NCI-H524 treated with DMSO at 0.1 percent for 48 hours (cell line): ENCODE measurements around the gene SLC30A2.
A peak's percentile ranks its signal among the peaks of the same experiment; 100 is the strongest.

Experiments used
- DNase-seq: peaks from one replicate; lab custom pipeline; 2025; lab: John Stamatoyannopoulos, UW

The SLC30A2 gene

DNA sequence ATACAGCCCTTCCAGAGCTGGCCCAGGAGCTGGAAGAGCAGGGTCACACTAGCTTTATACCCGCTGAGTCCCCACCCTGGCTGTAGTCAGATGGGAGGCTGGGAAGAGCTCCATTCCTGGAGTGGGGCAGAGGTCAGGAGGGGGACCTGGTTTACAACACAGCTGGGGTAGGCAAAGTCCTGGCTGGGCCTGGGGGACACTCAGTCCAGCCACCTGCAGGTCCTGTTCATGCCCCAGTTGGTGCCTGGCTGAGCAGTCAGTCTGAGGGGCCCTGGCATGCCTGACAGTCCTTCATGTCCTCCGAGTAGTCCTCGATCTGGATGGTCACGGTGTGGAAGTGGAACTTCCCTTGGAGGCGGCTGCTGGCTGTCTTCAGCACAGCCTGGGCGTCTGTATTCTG lies 7.0 kb downstream of the SLC30A2 start:
- no peak for DNase-seq

DNA sequence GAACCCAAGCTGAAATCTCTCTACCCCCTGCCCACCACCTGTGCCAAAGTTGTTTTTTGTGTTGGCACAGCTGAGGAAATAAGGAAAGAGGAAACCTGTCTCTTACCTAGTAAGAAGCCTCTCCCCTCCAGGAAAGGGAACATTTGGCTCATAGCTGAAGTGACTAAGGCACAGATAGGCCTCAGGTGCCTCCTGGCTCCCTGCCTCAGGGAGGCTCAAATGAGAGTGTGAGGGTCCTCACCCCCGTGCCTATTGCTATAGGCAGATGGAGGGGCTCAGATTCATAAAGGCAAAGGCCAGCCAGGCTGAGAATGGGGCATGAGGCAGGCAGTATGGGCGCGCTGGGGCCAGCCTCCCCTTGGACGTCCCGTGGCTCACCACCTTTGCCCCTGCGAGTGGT lies 7.4 kb downstream of the SLC30A2 start:
- no peak for DNase-seq

DNA sequence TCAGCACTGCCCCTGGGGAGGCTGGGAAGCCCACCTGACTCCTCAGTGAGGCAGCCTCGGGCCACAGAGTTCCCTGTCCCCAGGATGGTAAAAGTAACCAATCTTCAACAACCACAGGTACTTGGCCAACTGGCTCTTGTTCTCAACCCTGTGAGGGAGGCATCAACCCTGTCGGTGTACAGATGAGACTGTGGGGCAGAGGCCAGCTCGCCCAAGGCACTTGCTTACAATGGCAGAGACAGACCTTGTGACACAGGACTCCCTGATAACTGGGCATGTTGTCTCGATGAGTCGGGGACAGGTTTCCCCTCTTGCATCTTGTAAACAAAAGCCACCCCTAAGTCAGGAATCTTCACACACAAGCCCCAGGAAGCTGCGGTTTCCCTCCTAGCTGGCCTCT lies 8.0 kb downstream of the SLC30A2 start:
- DNase-seq = no peak

DNA sequence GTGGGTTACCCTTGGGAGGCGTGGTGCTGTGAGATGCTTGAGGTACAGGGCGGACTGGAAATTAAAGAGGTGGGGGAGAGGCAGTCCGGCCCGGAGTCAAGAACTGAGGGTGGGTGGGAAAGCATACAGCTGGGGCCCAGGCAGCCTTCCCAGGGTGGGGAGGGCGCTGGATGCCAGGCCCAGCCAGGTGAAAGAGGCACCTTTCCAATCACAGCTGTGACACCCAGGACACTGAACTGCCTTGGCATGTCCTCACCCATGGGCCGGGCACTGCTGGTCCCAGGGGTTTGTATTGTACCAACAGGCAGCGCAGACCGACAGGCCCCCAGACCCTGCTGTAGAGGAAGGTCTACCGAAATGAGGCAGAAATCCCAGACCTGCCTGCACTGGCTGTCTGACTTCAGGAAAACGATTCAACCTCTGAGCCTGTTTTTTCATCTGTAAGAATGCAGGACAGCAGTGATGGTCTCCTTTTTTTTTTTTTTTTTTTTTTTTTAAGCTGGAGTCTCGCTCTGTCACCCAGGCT lies 9.1 kb downstream of the SLC30A2 start:
- no peak for DNase-seq

DNA sequence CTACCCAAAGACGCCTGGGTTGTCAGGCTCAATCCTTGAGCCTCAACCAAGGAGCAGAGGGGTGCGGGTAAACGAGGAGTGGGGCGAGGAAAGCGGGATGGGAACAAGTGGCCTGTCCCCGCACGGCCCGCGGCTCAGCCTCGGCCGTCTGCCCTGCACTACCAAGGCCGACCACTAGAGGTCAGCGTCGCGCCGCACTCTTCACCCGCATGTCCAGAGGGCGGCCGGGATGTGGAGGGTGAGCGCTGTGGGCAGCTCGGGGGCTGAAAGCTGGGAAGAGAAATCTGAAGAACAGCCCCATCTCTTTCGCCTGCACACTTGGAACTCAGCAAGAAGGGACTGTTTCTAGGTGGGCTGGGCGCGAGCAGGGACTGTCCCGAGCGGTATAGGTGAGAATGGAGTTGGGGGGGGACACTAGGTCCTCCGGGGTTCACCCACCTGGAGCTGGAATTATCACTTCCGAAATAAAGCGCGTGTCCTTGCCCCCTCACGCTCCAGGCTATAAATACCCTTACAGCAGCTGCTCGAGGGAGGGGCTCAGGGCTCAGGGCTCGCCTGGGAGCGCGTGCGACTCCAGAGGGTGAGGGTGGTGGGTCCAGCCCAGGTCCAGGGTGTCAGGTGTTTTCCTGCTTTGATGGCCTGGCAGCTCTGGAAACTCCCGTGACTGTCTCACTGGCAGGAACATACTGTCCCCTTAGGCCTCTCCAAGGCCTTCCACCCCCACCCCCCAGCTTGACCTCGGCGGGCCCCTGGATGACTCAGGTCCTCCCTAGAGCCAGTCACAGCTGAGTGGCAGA lies 9.8 kb downstream of the SLC30A2 start:
- DNase-seq = no peak

DNA sequence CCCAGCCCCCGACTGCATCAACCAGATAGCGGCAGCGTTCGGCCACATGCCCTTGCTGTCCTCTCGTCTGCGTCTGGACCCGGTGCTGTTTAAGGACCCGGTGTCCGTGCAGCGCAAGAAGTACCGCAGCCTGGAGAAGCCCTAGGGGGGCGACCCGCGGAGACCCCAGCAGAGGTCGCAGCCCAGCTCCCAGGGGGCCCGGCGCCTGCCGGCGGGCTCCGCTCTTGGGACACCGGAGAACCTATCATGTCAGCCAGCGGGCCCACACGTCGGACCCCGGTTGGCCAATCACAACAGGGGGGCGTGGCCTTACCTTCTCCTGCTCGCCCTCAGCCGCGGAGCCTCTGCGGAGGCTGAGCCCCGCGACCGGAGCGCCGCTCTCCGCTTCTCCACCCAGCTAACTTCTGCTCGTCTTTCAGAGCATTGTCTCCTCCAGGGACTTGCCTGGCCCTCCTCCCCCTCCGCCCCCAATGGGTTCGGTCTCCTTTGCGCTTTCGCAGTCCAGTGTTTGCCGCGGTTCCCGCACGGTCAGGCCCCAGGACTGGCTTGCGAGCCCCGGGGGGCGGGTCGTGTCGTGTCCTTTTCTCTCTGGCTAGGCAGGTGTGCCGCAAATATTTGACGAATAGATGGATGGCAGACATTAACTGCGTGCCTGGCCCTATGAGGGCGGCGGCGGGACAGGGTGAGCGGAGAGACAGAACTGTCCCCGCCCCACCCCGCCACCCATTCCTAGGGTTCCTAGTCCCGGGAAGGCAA lies 10.5 kb downstream of the SLC30A2 start:
- DNase-seq = peak; percentile 27

DNA sequence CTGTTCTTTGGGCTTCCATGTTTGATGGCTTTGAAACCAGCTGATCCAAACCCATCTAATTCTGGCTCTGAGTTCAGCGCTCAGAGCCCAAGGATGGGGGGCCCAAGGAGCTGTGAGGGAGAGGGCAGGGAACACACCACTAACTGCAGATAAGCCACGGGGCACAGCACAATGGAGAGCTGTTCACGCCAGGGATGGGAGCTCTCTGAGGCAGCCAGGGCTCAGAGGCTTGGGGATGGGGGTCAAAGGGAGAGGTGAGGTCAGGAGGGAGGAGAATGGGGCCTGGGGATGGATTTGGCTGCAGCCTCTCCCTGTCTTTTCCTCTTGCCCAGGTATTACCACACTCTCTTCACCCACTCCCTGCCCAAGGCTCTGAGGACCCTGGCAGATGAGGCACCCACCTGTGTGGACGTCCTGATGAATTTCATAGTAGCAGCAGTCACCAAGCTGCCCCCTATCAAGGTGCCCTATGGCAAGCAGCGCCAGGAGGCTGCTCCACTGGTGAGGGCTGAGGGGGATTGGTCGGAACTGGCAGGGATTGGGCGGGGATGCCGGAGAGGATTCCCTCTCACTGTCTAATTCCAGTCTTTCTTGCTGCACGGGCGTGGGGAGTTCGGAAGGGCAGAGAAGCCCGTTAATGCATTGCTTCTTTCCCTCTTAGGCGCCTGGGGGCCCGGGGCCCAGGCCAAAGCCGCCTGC lies 11.3 kb downstream of the SLC30A2 start:
- no peak for DNase-seq

DNA sequence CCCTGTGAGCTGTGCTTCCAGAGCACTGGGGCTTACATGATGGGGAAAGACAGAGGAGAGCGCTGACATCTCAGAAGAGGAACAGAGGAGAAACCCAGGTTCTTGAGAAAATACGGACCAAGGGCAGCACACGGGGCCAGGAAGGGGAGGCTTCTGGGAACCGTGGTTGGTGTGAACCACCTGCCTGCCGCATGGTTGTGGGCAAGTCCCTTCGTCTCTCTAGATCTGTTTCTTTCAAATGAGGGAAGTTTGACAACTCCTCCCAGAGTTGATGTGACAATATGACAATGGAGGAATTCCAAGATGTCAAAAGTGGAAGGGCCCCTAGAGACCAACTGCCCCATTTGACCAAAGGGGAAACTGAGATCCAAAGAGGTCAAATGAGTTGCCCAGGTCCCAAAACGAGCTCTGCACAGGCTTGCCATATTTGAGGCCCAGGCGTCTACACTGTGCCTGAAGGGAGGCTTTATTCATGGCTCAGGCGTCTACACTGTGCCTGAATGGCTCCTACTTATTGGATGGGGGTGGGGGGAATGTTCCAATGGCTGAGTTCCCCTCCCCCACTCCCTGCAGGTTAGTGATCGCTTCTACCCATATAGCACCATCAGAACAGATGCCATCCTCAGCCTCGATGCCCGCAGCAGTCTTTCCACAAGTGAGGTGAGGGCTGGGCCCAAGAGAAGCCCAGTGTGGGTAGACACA lies 13.1 kb downstream of the SLC30A2 start:
- DNase-seq = no peak

DNA sequence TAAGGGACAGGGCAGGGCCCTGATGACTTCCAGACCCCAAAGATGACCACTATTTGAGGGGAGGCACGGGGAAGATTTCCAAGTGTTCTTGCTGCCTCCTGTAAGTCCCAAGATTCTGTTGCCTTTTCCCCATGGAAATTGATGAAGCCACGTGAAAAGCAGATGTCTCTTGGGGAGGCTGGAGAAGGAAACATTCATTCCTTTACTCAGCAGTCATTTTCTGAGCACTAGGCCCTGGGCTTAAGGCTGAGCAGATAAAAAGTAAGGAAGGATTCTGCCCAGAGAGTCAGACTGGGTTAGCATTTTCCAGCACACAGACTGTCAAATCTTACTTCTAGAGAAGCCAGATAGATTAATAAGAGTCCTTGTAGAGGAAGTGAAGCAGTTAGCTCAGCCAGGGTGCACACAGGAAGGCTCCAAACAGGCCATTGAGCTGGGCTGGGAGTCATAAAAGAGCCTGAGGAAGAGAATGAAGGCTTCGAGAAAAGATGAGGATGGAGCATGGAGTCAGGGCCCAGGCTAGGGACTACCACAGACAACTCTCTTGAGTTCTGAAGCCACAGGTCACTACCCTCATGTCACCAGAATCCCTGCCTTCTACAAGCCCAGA lies 14.2 kb downstream of the SLC30A2 start:
- DNase-seq = no peak

DNA sequence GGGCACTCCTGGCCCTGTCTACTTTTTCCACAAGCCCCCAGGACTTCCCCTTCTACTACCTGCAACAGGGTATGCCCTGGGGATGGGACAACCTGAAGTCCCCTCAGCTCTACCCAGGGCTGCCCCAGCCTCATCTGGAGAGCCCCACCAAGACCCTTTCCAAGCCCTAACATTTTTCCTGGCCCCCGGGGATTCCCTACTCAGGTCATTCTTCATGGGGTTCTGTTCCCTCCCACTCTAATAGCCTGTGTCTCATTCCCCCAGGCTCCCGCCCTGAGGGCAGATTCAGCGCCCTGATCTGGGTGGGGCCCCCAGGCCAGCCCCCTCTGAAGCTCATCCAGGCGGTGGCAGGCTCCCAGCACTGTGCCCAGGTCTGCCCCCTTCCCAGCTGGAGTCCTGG lies 14.7 kb downstream of the SLC30A2 start:
- DNase-seq = no peak

DNA sequence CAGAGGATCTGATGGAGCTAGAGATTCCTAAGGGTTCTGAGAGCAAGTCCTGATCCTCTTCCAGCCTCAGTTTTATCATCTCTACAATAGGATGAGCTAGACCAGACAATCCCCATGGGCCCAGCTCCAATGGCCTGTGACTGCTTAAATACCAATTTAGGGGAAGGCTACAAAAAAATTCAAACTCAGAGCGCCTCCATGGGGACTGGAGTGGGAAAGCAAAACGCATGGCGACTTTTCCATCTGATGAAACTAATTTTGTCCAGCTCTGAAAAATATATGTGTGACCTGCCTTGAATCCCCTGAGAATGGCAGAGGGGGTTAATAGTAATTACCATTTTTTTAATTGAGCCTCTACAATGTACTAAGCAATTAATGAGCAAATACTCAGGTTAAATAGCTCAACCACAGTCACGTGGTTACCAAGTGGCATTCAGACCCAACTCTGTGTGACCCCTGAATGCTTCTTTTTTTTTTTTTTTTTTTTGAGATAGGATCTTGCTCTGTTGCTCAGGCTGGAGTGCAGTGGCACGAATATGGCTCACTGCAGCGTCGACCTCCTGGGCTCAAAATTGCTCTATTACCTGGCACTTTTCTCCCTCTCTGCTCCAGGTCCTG lies 15.9 kb downstream of the SLC30A2 start:
- no peak for DNase-seq

DNA sequence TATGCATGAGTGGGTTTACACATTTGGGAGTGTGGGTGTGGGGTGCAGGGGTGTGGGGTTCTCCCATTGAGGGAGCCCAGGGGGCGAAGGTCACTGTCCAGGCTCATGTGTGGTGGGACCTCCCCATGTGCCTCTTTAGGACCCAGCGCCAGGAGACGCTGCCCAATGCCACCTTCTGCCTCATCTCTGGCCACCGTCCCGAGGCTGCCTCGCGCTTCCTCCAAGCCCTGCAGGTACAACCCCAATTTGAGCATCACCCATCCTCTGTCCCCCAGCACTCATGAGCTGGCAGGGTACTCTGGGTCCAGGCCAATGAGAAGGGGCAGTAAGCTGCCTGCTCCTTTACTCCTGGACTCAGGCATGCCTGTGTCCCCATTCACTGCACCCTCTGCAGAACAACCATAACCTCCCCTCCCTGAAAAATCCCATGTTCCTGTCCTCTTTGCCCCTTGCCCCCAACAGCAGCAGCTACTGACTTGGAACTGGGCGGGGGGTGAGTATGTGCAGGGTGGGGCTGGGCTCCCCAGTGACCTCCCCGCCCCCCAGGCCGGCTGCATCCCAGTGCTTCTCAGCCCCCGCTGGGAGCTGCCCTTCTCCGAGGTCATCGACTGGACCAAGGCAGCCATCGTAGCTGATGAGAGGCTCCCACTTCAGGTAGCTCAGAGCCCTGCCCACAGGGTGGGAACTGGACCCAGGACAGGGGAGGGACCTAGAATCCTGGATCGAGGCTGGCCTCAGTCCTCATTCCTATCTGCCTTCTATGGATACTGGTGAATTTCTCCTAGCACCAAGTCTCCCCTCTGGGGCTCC lies 16.7 kb downstream of the SLC30A2 start:
- no peak for DNase-seq

DNA sequence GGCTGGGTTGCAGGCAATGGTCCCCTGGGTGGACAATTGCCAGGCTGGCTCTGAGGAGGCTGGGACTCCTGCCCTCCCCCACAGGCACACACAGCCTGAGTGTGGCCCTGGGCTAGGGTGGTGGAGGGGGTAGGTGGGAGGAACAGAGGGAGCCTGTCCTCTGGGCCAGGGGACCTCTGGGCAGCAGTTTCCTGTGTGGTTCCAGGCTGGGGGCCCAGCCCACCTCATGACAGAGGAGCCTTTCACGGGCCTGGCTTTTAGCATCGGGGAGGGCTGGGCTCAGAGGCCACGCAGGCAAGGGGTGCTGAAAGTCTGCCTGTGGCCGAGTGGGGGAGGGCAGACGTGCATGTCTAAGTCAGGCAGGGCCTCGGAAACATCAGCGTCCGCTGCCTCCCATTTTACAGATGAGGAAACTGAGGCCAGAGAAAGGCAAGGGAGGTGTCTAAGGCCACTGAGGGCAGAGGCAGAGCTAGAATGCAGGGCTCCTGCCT lies 17.4 kb downstream of the SLC30A2 start:
- DNase-seq = no peak

DNA sequence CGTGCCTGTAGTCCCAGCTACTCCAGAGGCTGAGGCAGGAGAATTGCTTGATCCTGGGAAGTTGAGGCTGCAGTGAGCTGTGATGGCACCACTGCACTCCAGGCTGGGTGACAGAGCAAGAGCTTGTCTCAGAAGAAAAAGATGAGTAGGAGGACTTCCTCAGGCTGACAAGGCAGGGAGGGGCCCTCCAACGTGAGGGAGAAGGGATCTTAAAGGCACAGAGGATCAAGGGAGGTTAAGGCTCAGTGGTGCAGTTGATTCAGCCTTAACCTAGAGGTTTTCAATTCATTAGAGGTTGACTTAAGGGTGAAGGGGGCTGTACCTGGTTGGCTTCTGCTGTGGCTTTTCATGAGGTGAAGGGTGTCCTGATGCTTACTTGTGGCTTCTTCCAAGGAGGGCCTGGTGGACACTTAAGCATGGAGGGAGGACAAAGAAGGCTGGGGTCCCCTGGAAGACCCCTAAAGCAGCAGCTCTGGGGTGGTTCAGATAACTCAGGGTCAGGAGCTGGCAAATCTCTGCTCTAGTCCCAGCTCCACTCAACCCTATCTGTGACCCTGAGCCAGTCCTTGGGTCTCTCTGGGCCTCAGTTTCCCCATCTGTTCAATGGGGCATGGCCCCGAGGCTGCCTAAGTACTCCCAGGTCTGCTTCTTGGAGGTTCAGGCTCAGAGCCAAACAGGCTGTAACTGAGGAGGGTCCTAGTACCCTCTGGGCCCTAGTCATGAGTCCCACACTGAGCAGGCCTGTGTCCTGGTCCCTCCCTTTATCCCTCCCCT lies 18.0 kb downstream of the SLC30A2 start:
- DNase-seq = no peak

DNA sequence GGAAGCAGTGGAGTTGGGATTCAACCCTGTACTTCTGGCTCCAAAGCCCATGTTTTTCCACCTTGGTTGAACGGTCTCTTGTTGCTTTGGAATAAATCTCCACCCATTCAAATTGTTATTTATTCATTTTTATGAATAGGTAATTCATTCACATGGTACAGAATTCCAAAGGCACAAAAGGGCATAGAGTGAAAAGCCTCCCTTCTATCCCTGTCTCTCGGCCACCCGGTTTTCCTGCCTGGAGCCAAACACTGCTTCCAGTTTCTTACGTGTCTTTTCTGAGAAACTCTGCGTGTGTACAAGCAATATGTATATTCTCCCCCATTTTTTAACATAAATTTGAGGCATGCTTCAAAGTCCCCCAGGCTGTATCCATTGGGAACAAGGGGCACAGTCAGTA lies 20.4 kb downstream of the SLC30A2 start:
- DNase-seq = no peak

DNA sequence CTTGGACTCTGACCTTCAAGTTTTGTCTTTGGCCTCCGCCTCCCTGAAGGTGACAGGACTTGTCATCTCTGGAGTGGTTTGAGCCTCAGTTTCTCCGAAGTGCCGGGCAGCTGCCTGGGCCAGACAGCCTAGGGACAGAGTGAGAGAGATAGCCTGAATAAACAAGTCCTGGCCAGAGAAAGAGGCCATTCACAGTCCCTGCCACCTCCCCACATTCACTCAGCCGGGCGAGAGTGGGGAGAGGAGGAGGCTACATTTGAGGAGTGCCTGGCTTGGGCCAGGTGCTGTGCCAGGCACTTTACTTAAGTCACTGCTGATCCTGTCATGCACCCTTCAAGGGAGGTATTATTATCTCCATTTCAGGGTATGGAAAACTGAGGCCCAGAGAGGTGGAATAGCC lies 20.9 kb downstream of the SLC30A2 start:
- no peak for DNase-seq

DNA sequence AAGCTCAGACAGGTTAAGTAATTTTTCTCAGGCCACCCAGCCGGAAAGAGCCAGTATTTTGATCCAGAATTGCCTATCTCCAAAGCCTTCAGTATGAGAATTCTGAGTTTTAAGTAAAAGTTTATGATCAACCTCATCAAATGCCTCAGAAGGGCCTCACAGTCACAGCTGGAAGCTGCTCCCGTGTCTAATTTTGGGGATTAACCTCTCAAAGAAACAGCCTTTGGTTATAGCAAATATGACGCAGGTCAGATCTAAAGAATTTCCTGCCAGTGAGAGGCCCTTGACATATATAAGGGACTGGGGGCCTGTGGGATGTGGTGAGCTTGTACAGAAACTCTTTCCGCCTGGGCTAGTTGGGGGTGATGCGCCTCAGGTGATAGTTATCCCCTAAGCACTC lies 22.1 kb downstream of the SLC30A2 start:
- DNase-seq = no peak

DNA sequence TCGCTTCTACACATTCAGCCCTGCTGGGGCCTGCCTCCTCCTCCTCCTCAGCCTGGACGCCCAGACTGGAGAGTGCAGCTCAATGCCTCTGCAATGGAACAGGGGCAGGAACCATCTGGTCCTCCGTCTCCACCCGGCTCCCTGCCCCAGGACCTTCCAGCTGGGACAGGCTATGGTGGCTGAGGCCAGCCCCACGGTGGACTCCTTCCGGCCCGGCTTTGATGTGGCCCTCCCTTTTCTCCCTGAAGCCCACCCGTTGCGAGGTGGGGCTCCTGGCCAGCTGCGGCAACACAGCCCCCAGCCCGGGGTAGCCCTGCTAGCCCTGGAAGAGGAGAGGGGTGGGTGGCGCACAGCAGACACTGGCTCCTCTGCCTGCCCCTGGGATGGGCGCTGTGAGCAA lies 22.9 kb downstream of the SLC30A2 start:
- no peak for DNase-seq

DNA sequence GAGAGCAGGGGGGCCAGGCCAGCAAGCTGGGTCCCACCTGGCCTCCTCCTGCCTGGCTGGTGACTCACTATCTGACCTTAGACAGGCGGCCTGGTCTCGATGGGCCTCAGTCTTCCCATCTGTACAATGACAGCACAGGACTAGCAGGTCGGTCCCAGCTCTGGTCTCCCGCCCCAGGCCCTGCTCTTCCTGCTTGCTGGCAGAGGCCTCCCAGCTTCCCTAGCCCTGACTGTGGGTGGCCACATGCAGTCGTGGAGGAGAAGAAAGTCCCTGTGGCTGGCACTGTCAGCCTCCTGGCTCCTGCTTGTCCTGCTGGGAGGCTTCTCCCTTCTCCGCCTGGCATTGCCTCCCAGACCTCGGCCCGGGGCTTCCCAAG lies 23.5 kb downstream of the SLC30A2 start:
- no peak for DNase-seq
